Parathyroid adenoma (tissue), 2 donors: ENCODE results near the gene TMEM14B.

Experiments
- H2AFZ ChIP-seq: fragments of 300-600 bp; sonication (generic); one replicate; pipeline ENCODE4 v1.7.0; 2017; ENCODE audit warnings: antibody characterized with exemption, mild to moderate bottlenecking
- H3K27ac ChIP-seq: fragments of 300-600 bp; sonication (generic); one replicate; pipeline ENCODE4 v1.7.0; 2017
- H3K27me3 ChIP-seq: fragments of 300-600 bp; sonication (generic); one replicate; pipeline ENCODE4 v1.7.0; 2017; ENCODE audit warnings: low read length; ENCODE audit not compliant: control insufficient read depth, insufficient read depth
- H3K36me3 ChIP-seq: fragments of 300-600 bp; sonication (generic); one replicate; pipeline ENCODE4 v1.7.0; 2017; ENCODE audit warnings: low read length; ENCODE audit not compliant: control insufficient read depth, insufficient read depth
- H3K4me1 ChIP-seq: fragments of 300-600 bp; sonication (generic); one replicate; pipeline ENCODE4 v1.7.0; 2017; ENCODE audit warnings: control low read depth
- H3K4me2 ChIP-seq: fragments of 300-600 bp; sonication (generic); one replicate; pipeline ENCODE4 v1.7.0; 2017; ENCODE audit warnings: low read length
- H3K4me3 ChIP-seq: fragments of 300-600 bp; sonication (generic); one replicate; pipeline ENCODE4 v1.7.0; 2017; ENCODE audit warnings: low read depth, low read length
- H3K79me2 ChIP-seq: fragments of 300-600 bp; sonication (generic); one replicate; pipeline ENCODE4 v1.7.0; 2017; ENCODE audit warnings: control low read depth
- H3K9ac ChIP-seq: fragments of 300-600 bp; sonication (generic); one replicate; pipeline ENCODE4 v1.7.0; 2017; ENCODE audit warnings: mild to moderate bottlenecking
- H3K9me3 ChIP-seq: fragments of 300-600 bp; sonication (generic); one replicate; pipeline ENCODE4 v1.7.0; 2017; ENCODE audit warnings: low read length; ENCODE audit not compliant: control insufficient read depth
- TF ChIP-seq, protein P1 (sequence below): fragments of 300-600 bp; sonication (generic); IDR thresholded peaks from one replicate; pipeline ENCODE4 v1.7.0; 2017; ENCODE audit warnings: antibody characterized with exemption, mild to moderate bottlenecking
- donor health status: primary hyperparathyroidism.

TMEM14B gene

DNA sequence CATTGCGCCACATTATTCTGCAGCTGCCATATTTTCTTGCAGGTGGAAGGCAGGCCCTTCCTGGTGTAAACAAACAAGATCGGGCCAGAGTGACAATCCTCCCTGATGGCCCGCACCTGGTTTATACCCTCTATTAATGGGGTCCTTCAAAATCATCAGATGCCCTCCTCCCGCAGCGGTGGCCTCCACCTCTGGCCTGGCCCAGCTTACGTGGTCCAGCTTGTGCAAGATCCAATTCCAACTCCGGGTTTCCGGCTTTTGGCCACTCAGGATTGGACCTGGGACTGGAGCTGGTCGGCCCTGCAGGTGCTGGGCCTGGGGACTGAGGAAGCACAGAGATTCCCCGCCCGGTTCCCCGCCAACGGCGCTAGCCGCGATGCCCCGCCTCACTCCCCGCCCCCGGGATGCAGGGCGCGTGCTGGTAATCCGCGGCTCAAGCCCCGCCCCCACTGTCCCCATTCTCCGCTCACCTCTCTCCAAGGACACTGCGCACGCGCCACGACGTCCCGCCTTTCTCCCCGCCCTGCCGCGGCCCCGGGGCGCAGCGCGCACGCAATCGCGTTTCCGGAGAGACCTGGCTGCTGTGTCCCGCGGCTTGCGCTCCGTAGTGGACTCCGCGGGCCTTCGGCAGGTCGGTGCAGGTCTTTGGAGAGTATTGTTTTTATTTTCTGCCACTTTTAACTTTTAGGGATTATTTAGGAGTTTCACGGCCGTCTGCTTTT lies at the start of gene TMEM14B:
Gene TMEM14B (plus strand): TSS at position 555 of the 722 bp plus-strand sequence. CDS start 1,441 bp downstream, outside the sequence.
- peak within 1 kb of the TSS; percentile 95 for H3K4me3 ChIP-seq
- H3K79me2 ChIP-seq, result peaks cover 22% of the 10 kb centered on the region
- peak within 1 kb of the TSS; percentile 86 for H2AFZ ChIP-seq
- no peaks in the 10 kb centered on the region for H3K27me3 ChIP-seq
- H3K36me3 ChIP-seq, result no peaks in the 10 kb centered on the region
- TF ChIP-seq, protein P1, sequence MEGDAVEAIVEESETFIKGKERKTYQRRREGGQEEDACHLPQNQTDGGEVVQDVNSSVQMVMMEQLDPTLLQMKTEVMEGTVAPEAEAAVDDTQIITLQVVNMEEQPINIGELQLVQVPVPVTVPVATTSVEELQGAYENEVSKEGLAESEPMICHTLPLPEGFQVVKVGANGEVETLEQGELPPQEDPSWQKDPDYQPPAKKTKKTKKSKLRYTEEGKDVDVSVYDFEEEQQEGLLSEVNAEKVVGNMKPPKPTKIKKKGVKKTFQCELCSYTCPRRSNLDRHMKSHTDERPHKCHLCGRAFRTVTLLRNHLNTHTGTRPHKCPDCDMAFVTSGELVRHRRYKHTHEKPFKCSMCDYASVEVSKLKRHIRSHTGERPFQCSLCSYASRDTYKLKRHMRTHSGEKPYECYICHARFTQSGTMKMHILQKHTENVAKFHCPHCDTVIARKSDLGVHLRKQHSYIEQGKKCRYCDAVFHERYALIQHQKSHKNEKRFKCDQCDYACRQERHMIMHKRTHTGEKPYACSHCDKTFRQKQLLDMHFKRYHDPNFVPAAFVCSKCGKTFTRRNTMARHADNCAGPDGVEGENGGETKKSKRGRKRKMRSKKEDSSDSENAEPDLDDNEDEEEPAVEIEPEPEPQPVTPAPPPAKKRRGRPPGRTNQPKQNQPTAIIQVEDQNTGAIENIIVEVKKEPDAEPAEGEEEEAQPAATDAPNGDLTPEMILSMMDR, result no peak
- H3K9ac ChIP-seq, result peak within 1 kb of the TSS; percentile 74
- peaks cover 7% of the 10 kb centered on the region for H3K4me1 ChIP-seq
- peak within 1 kb of the TSS; percentile 71 for H3K27ac ChIP-seq
- peak within 1 kb of the TSS; percentile 82 for H3K4me2 ChIP-seq
- H3K9me3 ChIP-seq, result no peaks in the 10 kb centered on the region

DNA sequence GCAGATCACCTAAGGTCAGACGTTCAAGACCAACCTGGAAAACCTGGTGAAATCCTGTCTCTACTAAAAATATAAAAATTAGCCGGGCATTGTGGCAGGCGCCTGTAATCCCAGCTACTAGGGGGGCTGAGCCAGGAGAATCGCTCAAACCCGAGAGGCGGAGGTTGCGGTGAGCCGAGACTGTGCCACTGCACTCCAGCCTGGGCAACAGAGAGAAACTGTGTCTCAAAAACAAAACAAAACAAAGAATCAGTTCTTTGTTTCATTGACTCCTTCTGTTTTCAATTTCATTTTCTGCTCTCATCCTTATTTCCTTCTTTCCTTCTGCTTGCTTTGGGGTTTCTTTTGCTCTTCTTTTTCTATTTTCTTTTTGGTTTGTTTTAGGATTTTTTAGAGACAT lies 33.6 kb upstream of the TMEM14B start:
- no peaks in the 10 kb centered on the region for H3K79me2 ChIP-seq
- no peak overlapping the region for H3K4me3 ChIP-seq
- TF ChIP-seq, protein P1, result no peak
- H3K27ac ChIP-seq, result no peak overlapping the region
- no peaks in the 10 kb centered on the region for H3K4me1 ChIP-seq
- no peaks in the 10 kb centered on the region for H3K27me3 ChIP-seq
- H2AFZ ChIP-seq, result no peak overlapping the region
- H3K9me3 ChIP-seq, result no peaks in the 10 kb centered on the region
- no peak overlapping the region for H3K9ac ChIP-seq
- no peaks in the 10 kb centered on the region for H3K36me3 ChIP-seq
- H3K4me2 ChIP-seq, result no peak overlapping the region

DNA sequence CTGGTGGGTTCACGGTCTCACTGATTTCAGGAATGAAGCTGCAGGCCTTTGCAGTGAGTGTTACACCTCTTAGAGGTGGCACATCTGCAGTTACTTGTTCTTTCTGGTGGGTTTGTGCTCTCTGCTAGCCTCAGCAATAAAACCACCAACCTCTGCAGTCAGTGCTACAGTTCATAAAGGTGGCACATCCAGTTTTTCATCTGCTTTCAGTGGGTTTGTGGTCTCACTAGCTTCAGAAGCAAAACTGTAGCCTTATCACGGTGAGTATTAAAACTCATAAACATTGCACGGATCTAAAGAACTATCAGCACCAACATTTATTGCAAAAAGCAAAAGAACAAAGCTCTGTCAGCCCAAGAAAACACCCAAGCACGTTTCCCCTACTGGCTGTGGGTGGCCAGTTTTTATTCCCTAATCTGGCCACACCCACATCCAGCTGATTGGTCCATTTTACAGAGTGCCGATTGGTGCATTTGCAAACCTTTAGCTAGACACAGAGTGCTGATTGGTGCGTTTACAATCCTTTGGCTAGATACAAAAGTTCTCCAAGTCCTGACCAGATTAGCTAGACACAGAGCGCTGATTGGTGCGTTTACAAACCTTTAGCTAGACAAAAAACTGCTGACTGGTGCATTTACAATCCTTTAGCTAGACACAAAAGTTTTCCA lies 28.2 kb upstream of the TMEM14B start:
- no peak overlapping the region for H3K4me2 ChIP-seq
- no peaks in the 10 kb centered on the region for H3K9me3 ChIP-seq
- H3K4me3 ChIP-seq, result no peak overlapping the region
- peaks cover 5% of the 10 kb centered on the region for H3K79me2 ChIP-seq
- no peak overlapping the region for H3K9ac ChIP-seq
- H2AFZ ChIP-seq, result peak overlapping the region; percentile 88
- no peaks in the 10 kb centered on the region for H3K27me3 ChIP-seq
- TF ChIP-seq, protein P1, result no peak
- peaks cover 8% of the 10 kb centered on the region for H3K4me1 ChIP-seq
- H3K27ac ChIP-seq, result peak overlapping the region; percentile 64
- H3K36me3 ChIP-seq, result no peaks in the 10 kb centered on the region

DNA sequence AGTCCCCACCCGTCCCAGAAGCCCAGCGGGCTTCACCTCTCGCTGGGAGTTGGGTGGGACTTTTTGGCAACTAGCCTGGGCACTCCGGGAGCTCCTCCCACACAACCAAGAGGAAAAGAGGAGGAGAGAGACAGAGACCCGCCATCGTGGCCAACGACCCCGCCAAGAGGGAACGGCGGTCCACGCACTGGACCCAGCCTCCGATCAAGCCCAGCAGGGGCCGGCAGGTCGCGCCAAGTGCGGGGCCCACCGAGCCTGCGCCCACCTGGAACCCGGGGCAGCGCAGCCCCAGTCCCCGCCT lies 27.7 kb upstream of the TMEM14B start:
- Histone ChIP-seq H3K9me3 (no peaks in the 10 kb centered on the region), H2AFZ (peak overlapping the region; percentile 88), H3K4me3 (no peak overlapping the region), H3K9ac (no peak overlapping the region), H3K4me1 (peaks cover 9% of the 10 kb centered on the region), H3K79me2 (peaks cover 5% of the 10 kb centered on the region), H3K36me3 (no peaks in the 10 kb centered on the region), H3K27me3 (no peaks in the 10 kb centered on the region), H3K4me2 (no peak overlapping the region), H3K27ac (peak overlapping the region; percentile 64)
- TF ChIP-seq, protein P1, result no peak
